ENCODE data around the gene PPP1R1B.
"Not testable (repeated sequence)": the region's sequence is repeated elsewhere in the genome, so short reads cannot be mapped to it uniquely, and the experiment has no call there.

The PPP1R1B gene

DNA sequence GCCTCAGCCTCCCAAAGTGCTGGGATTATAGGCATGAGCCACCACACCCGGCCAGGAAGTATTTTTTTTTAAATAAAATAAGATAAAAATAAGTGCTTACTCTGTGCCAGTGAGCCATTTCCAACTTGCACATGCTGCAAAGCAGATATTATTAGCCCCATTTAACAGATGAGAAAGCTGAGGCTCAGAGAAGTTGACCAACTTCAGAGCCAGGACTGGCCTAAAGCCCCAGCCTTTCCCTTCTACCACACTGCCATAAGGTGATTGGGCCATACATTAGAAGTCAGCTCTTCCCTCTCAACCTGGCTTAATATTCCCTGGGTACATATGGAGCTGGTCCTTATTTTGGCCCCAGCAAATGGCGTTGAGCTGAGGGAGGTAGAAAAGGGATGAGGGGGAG lies 44.1 kb upstream of the PPP1R1B start:
- no peaks in the 10 kb centered on the region for H3K27me3 ChIP-seq (ENCODE audit: low read length)
- H2AFZ ChIP-seq (ENCODE audit: low read depth, low read length, severe bottlenecking): no peak overlapping the region
- no peak overlapping the region for H3K4me3 ChIP-seq (ENCODE audit: insufficient read depth, low read length, poor library complexity, severe bottlenecking)
- TF ChIP-seq EZH2phosphoT487 (conservative IDR thresholded peaks at IDR 0.05; ENCODE audit: low read length) (no peak), CTCF (IDR thresholded peaks at IDR 0.05; ENCODE audit: insufficient read depth, low read length, poor library complexity, severe bottlenecking) (no peak)
- no peak overlapping the region for H3K27ac ChIP-seq (ENCODE audit: low read depth, low read length)
- no peak overlapping the region for H3K9ac ChIP-seq (ENCODE audit: low read length)
- H3K9me2 ChIP-seq (replicated peaks; ENCODE audit: insufficient read depth, low read length): no peaks in the 10 kb centered on the region
- H3K79me2 ChIP-seq (ENCODE audit: insufficient read depth, low read length): no peaks in the 10 kb centered on the region
- no peaks in the 10 kb centered on the region for H3K9me3 ChIP-seq (ENCODE audit: insufficient read depth, low read length)
- H3K36me3 ChIP-seq (ENCODE audit: low read length): no peaks in the 10 kb centered on the region
- H3K4me2 ChIP-seq (ENCODE audit: low read depth, low read length, poor library complexity, severe bottlenecking): no peak overlapping the region
- H4K20me1 ChIP-seq (ENCODE audit: low read depth, low read length): no peaks in the 10 kb centered on the region
- H3F3A ChIP-seq (ENCODE audit: insufficient read depth): no peaks in the 10 kb centered on the region

- H3K27ac ChIP-seq (ENCODE audit: low read depth, low read length); H2AFZ ChIP-seq (ENCODE audit: low read depth, low read length, severe bottlenecking); H3K9ac ChIP-seq (ENCODE audit: low read length); H3K79me2 ChIP-seq (ENCODE audit: insufficient read depth, low read length); H3K4me3 ChIP-seq (ENCODE audit: insufficient read depth, low read length, poor library complexity, severe bottlenecking); H3K36me3 ChIP-seq (ENCODE audit: low read length); H4K20me1 ChIP-seq (ENCODE audit: low read depth, low read length); H3K4me2 ChIP-seq (ENCODE audit: low read depth, low read length, poor library complexity, severe bottlenecking); H3K9me2 ChIP-seq (replicated peaks; ENCODE audit: insufficient read depth, low read length); H3K27me3 ChIP-seq (ENCODE audit: low read length); H3F3A ChIP-seq (ENCODE audit: insufficient read depth); H3K9me3 ChIP-seq (ENCODE audit: insufficient read depth, low read length): not testable (repeated sequence)
Measured at GRCh38 chr17:39590180-39590579, 36.6 kb upstream of the PPP1R1B start.

DNA sequence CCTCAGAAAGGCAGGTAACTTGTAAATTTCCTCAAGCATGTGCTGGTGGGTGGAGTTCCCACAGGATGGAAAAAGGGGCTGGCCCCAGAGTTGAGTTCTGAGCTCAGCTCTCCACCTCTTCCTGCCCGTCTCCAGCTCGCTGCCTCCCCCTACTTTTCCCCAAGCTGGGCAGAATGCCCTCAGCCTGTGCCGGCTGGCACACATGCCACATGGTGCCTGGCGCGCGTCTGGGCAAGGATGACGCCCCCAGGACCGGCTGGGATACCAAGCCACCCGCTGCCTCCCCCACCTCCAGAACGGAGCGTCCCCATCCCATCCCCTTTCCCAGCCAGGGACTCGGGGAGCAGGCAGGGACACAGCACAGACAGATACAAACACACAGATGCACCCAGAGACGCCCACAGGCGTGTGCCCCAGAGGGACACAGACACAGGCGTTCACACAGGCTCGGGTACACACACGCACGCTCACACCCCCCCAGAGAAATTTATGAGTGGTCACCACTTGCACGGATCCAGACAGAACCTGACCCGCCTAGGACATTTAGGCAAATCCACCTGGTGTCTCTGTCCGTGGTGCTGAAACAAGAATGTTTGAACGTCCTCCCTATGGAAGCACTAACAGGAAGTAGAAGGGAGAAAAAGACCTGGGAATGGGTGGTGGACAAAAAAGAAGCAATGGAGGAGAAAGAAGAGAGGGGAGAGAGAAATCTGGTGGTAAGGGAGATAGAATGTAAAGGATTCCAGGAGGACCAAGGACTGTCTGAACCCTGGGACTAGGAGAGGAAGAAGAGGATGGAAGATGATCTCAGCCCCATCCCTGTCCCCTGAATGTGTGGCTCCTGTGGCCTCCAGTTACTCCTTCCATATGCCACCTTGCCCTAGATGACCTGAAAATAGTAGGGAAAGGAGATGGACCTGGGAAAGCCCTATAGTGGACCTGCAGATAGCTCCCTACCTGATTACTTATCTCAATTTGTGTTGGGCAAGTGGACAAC lies 34.5 kb upstream of the PPP1R1B start:
- no peak overlapping the region for H2AFZ ChIP-seq (ENCODE audit: low read depth, low read length, severe bottlenecking)
- H3K9ac ChIP-seq (ENCODE audit: low read length): no peak overlapping the region
- no peak overlapping the region for H3K4me3 ChIP-seq (ENCODE audit: insufficient read depth, low read length, poor library complexity, severe bottlenecking)
- H3F3A ChIP-seq (ENCODE audit: insufficient read depth): no peaks in the 10 kb centered on the region
- H3K36me3 ChIP-seq (ENCODE audit: low read length): no peaks in the 10 kb centered on the region
- TF ChIP-seq EZH2phosphoT487 (conservative IDR thresholded peaks at IDR 0.05; ENCODE audit: low read length) (no peak), CTCF (IDR thresholded peaks at IDR 0.05; ENCODE audit: insufficient read depth, low read length, poor library complexity, severe bottlenecking) (no peak)
- H3K9me2 ChIP-seq (replicated peaks; ENCODE audit: insufficient read depth, low read length): no peaks in the 10 kb centered on the region
- H3K4me2 ChIP-seq (ENCODE audit: low read depth, low read length, poor library complexity, severe bottlenecking): no peak overlapping the region
- H3K79me2 ChIP-seq (ENCODE audit: insufficient read depth, low read length): no peaks in the 10 kb centered on the region
- no peaks in the 10 kb centered on the region for H3K9me3 ChIP-seq (ENCODE audit: insufficient read depth, low read length)
- no peak overlapping the region for H3K27ac ChIP-seq (ENCODE audit: low read depth, low read length)
- H4K20me1 ChIP-seq (ENCODE audit: low read depth, low read length): no peaks in the 10 kb centered on the region
- H3K27me3 ChIP-seq (ENCODE audit: low read length): no peaks in the 10 kb centered on the region

- no peaks in the 10 kb centered on the region for H3K9me3 ChIP-seq (ENCODE audit: insufficient read depth, low read length)
- TF ChIP-seq CTCF (IDR thresholded peaks at IDR 0.05; ENCODE audit: insufficient read depth, low read length, poor library complexity, severe bottlenecking) (no peak), EZH2phosphoT487 (conservative IDR thresholded peaks at IDR 0.05; ENCODE audit: low read length) (no peak)
- H3K79me2 ChIP-seq (ENCODE audit: insufficient read depth, low read length): no peaks in the 10 kb centered on the region
- no peaks in the 10 kb centered on the region for H3K27me3 ChIP-seq (ENCODE audit: low read length)
- H3K27ac ChIP-seq (ENCODE audit: low read depth, low read length): no peak overlapping the region
- no peaks in the 10 kb centered on the region for H4K20me1 ChIP-seq (ENCODE audit: low read depth, low read length)
- no peaks in the 10 kb centered on the region for H3F3A ChIP-seq (ENCODE audit: insufficient read depth)
- no peaks in the 10 kb centered on the region for H3K9me2 ChIP-seq (replicated peaks; ENCODE audit: insufficient read depth, low read length)
- H2AFZ ChIP-seq (ENCODE audit: low read depth, low read length, severe bottlenecking): no peak overlapping the region
- H3K9ac ChIP-seq (ENCODE audit: low read length): no peak overlapping the region
- no peak overlapping the region for H3K4me2 ChIP-seq (ENCODE audit: low read depth, low read length, poor library complexity, severe bottlenecking)
- no peaks in the 10 kb centered on the region for H3K36me3 ChIP-seq (ENCODE audit: low read length)
- no peak overlapping the region for H3K4me3 ChIP-seq (ENCODE audit: insufficient read depth, low read length, poor library complexity, severe bottlenecking)
Measured at GRCh38 chr17:39593371-39593770, 33.4 kb upstream of the PPP1R1B start.
